Naive thymus-derived CD4-positive, alpha-beta T cell (primary cell): ENCODE data around the gene ALG6. TPM values are rescaled to one million over a fixed set of nuclear protein-coding genes. Genes with fewer than 3 reads are reported as not detected.

Source experiments
- ATAC-seq: fragments of 150-1000 bp; cut with Tn5 transposase; 2 replicates; pipeline ENCODE4 v1.10.0; 2021; ENCODE audit warnings: mild to moderate bottlenecking, moderate library complexity
- CTCF ChIA-PET: fragments of 350-600 bp; sonication (Branson Sonifier 250); formaldehyde crosslinking; loops from one replicate; lab custom pipeline; 2021; ENCODE audit warnings: antibody characterized with exemption; lab: Charles Lee
- POLR2A ChIA-PET: fragments of 350-600 bp; sonication (Branson Sonifier 250); formaldehyde crosslinking; loops from one replicate; lab custom pipeline; 2021; ENCODE audit warnings: antibody characterized with exemption, inconsistent platforms; lab: Charles Lee
- DNase-seq, 9 donors: peaks; one replicate each; pipeline versions ENCODE4 v3.0.0 to v3.0.0-alpha.2; 2020 to 2022; ENCODE audit warnings: mixed read lengths in 1 of 9
- H3K27ac ChIP-seq: one replicate; pipeline ENCODE4 v1.7.0; 2013; ENCODE audit warnings: mild to moderate bottlenecking, low read depth, low read length, moderate library complexity
- H3K27me3 ChIP-seq, 2 donors: one replicate each; pipeline ENCODE4 v1.7.0; 2013; ENCODE audit warnings: low read length in 2 of 2, mild to moderate bottlenecking in 2 of 2, moderate library complexity in 2 of 2; ENCODE audit not compliant: control insufficient read depth in 2 of 2, insufficient read depth in 2 of 2
- H3K36me3 ChIP-seq, 3 experiments: 1 replicate in 2 of 3; 2 replicates in 1 of 3; pipeline ENCODE4 v1.7.0; 2013; ENCODE audit warnings: low read length in 3 of 3, mild to moderate bottlenecking in 3 of 3, moderate library complexity in 1 of 3; ENCODE audit not compliant: insufficient read depth in 3 of 3, control insufficient read depth in 2 of 3
- H3K4me1 ChIP-seq, 2 donors: one replicate each; pipeline ENCODE4 v1.7.0; 2013; ENCODE audit warnings: low read length in 2 of 2, mild to moderate bottlenecking in 2 of 2, moderate library complexity in 1 of 2; ENCODE audit not compliant: control insufficient read depth in 2 of 2, insufficient read depth in 2 of 2
- H3K4me3 ChIP-seq: 2 replicates; pipeline ENCODE4 v1.7.0; 2013; ENCODE audit warnings: mild to moderate bottlenecking, low read length
- H3K9me3 ChIP-seq, 3 experiments: 1 replicate in 2 of 3; 2 replicates in 1 of 3; pipeline ENCODE4 v1.7.0; 2013; ENCODE audit warnings: low read length in 3 of 3; ENCODE audit not compliant: control insufficient read depth in 2 of 3
- H3K27ac Mint-ChIP-seq, 9 donors: one replicate each; pipeline ENCODE4 v1.8.0; 2020 to 2022; ENCODE audit warnings: mixed read lengths in 9 of 9, mild to moderate bottlenecking in 8 of 9, moderate library complexity in 5 of 9, inconsistent platforms in 2 of 9
- H3K27me3 Mint-ChIP-seq, 5 donors: one replicate each; pipeline ENCODE4 v1.8.0; 2021 to 2022; ENCODE audit warnings: mixed read lengths in 5 of 5, mild to moderate bottlenecking in 1 of 5
- H3K36me3 Mint-ChIP-seq, 5 donors: one replicate each; pipeline ENCODE4 v1.8.0; 2020 to 2022; ENCODE audit warnings: mixed read lengths in 5 of 5, mild to moderate bottlenecking in 3 of 5, inconsistent platforms in 1 of 5
- H3K4me1 Mint-ChIP-seq, 7 donors: one replicate each; pipeline ENCODE4 v1.8.0; 2020 to 2022; ENCODE audit warnings: mixed read lengths in 7 of 7, mild to moderate bottlenecking in 3 of 7, inconsistent platforms in 1 of 7
- H3K4me3 Mint-ChIP-seq, 10 donors: one replicate each; pipeline ENCODE4 v1.8.0; 2020 to 2022; ENCODE audit warnings: mild to moderate bottlenecking in 10 of 10, mixed read lengths in 10 of 10, moderate library complexity in 6 of 10, inconsistent platforms in 2 of 10
- H3K9me3 Mint-ChIP-seq, 11 donors: one replicate each; pipeline ENCODE4 v1.8.0; 2020 to 2022; ENCODE audit warnings: mixed read lengths in 11 of 11, mild to moderate bottlenecking in 4 of 11, inconsistent platforms in 1 of 11, moderate library complexity in 1 of 11
- intact Hi-C, 2 donors: fragments of 100-400 bp; cut with micrococcal nuclease; formaldehyde crosslinking; loops; one replicate each; pipeline ENCODE4 v1.15.1; 2023
- polyA plus RNA-seq, 2 donors: library from polyadenylated mRNA; unstranded; fragments of 300-500 nt; fragmentation: Illumina TruSeq; gene quantifications; one replicate each; pipeline ENCODE4 v1.2.3, GENCODE V29; 2021
- total RNA-seq, 6 experiments: library from RNA in 5 of 6; stranded (reverse) in 5 of 6; gene quantifications; 1 replicate in 5 of 6; 2 replicates in 1 of 6; pipeline ENCODE4 v1.2.3 and lab custom pipeline; 2021 to 2026

ALG6 gene
- total and polyA plus RNA-seq, 7 experiments from 2014 or later: 16.1 to 29.8 (median 25.1) TPM

DNA sequence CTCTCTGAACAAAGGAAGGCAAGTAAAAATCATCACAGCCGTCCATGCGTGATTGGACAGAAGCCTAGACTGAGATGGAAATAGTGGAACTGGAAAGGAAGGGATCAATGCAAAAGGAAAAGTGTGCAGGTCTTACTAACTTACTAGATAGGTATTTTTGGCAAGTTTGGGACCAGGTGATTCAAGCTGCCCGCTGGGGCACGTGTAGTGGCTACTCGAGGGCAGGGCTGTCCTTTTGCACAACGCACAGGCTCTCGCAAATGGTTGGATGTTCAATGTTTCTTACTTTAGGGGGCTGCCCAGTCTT is 566 bp upstream of the ALG6 start:
- Histone ChIP-seq H3K4me1 (peaks cover 0 to 7% of the 10 kb centered on the region in 2 donors), H3K4me3 (peak overlapping the region; percentile 95), H3K27ac (peak overlapping the region; percentile 72), H3K27me3 (no peaks in the 10 kb centered on the region), H3K36me3 (peaks cover 0 to 11% (median 4%) of the 10 kb centered on the region in 3 experiments), H3K9me3 (no peaks in the 10 kb centered on the region)
- DNase-seq (no peak), ATAC-seq (no peak)
- peaks cover 0 to 13% (median 2%) of the 10 kb centered on the region in 5 donors for H3K27me3 Mint-ChIP-seq
- H3K36me3 Mint-ChIP-seq: peaks cover 4 to 12% (median 7%) of the 10 kb centered on the region in 5 donors
- H3K27ac Mint-ChIP-seq: peak overlapping the region; percentile 48 to 86 (median 80)
- intact Hi-C loops: loop anchor here (1.0 to 2.0 kb wide), 8 partner anchors 44 to 1886 kb away; partner anchors contain the start of genes EFCAB7 (in 2 of the 2), ITGB3BP (in 2 of the 2), ATG4C (in 1 of the 2) and FOXD3 (in 1 of the 2)
- CTCF ChIA-PET: no interaction called here
- POLR2A ChIA-PET: interaction anchor here (1.3 kb wide), 1 partner anchor 226 kb away, joined by 3 read pairs; the partner anchor contains the start of gene PGM1
- peak overlapping the region; percentile 78 to 97 (median 92) for H3K4me3 Mint-ChIP-seq
- H3K9me3 Mint-ChIP-seq: peaks cover 0 to 2% (median 0%) of the 10 kb centered on the region in 11 donors
- peaks cover 22 to 44% (median 36%) of the 10 kb centered on the region in 7 donors for H3K4me1 Mint-ChIP-seq

DNA sequence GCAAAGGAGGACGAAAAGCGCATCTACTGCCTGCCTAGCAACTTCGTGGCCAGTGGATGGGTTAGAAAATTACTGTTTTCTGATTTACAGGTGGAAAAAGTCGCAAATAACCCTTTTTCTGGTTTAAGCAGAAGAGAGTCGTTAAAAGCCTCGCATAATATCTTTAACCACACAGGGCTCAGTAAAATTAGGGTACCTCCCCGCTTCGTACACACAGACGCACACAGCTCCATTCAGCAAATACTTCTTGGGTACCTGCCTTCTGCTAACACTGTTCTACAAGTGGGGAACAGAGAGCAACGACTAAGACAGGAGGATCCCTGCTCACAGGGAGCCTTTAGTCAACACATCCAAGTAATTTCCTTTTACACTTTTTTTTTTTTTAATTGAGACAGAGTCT is 704 bp downstream of the ALG6 start:
- POLR2A ChIA-PET: interaction anchor here (0.7 to 1.3 kb wide), 2 partner anchors 224 to 771 kb away, joined by 3 to 4 read pairs; partner anchors contain the start of gene PGM1
- CTCF ChIA-PET: no interaction called here
- intact Hi-C loops: loop anchor here in 1 of 2 donors (2.0 kb wide), 1 partner anchor 583 kb away; the partner anchor contains the start of gene ATG4C
- ATAC-seq: no peak
- H3K4me1 ChIP-seq: peaks cover 0 to 7% of the 10 kb centered on the region in 2 donors
- H3K9me3 ChIP-seq: no peaks in the 10 kb centered on the region
- Mint-ChIP-seq H3K4me3 (peak overlapping the region; percentile 91 to 99 (median 94)), H3K9me3 (no peaks in the 10 kb centered on the region), H3K27ac (peak overlapping the region; percentile 64 to 93 (median 82)), H3K36me3 (peaks cover 4 to 15% (median 13%) of the 10 kb centered on the region in 5 donors), H3K4me1 (peaks cover 23 to 46% (median 36%) of the 10 kb centered on the region in 7 donors), H3K27me3 (no peaks in the 10 kb centered on the region)
- peak overlapping the region; percentile 72 for H3K27ac ChIP-seq
- H3K36me3 ChIP-seq: peaks cover 0 to 13% (median 4%) of the 10 kb centered on the region in 3 experiments
- peak overlapping the region; percentile 95 for H3K4me3 ChIP-seq
- no peak for DNase-seq
- no peaks in the 10 kb centered on the region for H3K27me3 ChIP-seq

DNA sequence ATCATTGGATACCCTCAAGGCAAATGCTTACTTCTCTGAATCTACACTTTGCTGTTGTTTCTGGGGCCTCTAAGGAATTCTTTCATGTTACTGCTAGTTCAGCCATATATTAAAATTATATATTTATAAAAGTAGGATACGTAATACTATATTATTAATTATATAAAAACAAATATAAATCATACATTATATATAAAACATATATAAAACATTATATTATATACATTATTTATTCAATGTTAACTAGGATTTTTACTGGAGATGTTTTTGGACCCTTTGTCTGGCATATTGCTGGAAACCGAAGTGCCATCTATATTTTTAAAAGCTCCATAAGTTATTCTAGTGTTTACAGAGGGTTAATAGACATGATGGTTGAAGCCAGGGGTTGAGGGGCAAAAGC is 12.2 kb downstream of the ALG6 start:
- H3K27ac ChIP-seq: no peak overlapping the region
- Mint-ChIP-seq H3K36me3 (peaks cover 0 to 55% (median 45%) of the 10 kb centered on the region in 5 donors), H3K4me1 (peaks cover 14 to 50% (median 38%) of the 10 kb centered on the region in 7 donors), H3K4me3 (no peak overlapping the region), H3K9me3 (peaks cover 0 to 5% (median 0%) of the 10 kb centered on the region in 11 donors), H3K27me3 (no peaks in the 10 kb centered on the region), H3K27ac (no peak overlapping the region)
- ChIA-PET POLR2A (no interaction called here), CTCF (no interaction called here)
- peaks cover 0 to 6% (median 4%) of the 10 kb centered on the region in 3 experiments for H3K36me3 ChIP-seq
- intact Hi-C loops: no loop called here
- no peaks in the 10 kb centered on the region for H3K27me3 ChIP-seq
- H3K4me1 ChIP-seq: no peaks in the 10 kb centered on the region
- ATAC-seq (no peak), DNase-seq (no peak)
- no peaks in the 10 kb centered on the region for H3K9me3 ChIP-seq
- H3K4me3 ChIP-seq: no peak overlapping the region

DNA sequence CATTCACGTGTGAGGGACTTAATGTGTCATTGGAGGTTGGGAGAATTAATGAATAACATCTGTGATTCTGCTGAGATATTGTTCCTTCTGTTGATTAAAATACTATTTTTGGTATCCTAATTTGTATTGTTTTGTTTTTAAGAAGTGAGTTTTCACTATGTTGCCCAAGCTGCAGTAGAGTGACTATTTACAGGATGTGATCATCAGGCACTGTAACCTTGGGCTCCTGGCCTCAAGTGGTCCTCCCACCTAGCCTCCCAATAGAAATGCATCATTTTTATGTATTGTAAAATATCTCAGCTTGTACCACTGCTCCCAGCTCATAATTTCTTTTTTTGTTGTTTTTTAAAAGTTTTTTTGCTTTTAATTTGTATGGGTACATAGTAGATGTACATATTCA is 14.3 kb downstream of the ALG6 start:
- H3K36me3 Mint-ChIP-seq: peaks cover 0 to 52% (median 39%) of the 10 kb centered on the region in 5 donors
- H3K9me3 ChIP-seq: no peaks in the 10 kb centered on the region
- CTCF ChIA-PET: no interaction called here
- H3K4me3 ChIP-seq: no peak overlapping the region
- DNase-seq (no peak), ATAC-seq (no peak)
- POLR2A ChIA-PET: no interaction called here
- intact Hi-C loops: no loop called here
- no peaks in the 10 kb centered on the region for H3K36me3 ChIP-seq
- H3K4me3 Mint-ChIP-seq: no peak overlapping the region
- H3K27me3 ChIP-seq: no peaks in the 10 kb centered on the region
- peaks cover 0 to 5% (median 0%) of the 10 kb centered on the region in 11 donors for H3K9me3 Mint-ChIP-seq
- H3K27me3 Mint-ChIP-seq: no peaks in the 10 kb centered on the region
- H3K4me1 ChIP-seq: no peaks in the 10 kb centered on the region
- no peak overlapping the region for H3K27ac Mint-ChIP-seq
- H3K4me1 Mint-ChIP-seq: peaks cover 24 to 56% (median 41%) of the 10 kb centered on the region in 7 donors
- no peak overlapping the region for H3K27ac ChIP-seq

DNA sequence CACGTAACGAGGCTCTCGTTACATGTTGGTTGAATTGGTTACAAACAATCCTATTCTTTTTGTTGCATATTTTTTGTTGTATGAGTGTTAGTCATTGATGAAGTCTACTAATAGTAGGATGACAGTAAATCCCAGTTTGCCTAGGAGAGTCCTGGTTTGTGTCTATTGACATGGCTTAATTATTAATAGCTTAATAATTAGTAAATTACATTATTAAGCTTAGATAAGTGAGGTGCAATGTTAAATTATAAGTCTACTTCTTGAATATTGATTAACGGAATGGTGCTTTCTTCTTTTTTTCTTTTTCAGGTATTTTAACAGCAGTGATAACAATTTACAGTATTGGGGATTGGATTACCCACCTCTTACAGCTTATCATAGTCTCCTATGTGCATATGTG is 34.5 kb downstream of the ALG6 start:
- Mint-ChIP-seq H3K4me3 (no peak overlapping the region), H3K4me1 (peaks cover 0 to 5% (median 0%) of the 10 kb centered on the region in 7 donors), H3K27ac (no peak overlapping the region), H3K36me3 (peaks cover 0 to 64% (median 32%) of the 10 kb centered on the region in 5 donors), H3K27me3 (no peaks in the 10 kb centered on the region), H3K9me3 (no peaks in the 10 kb centered on the region)
- ChIA-PET POLR2A (no interaction called here), CTCF (no interaction called here)
- intact Hi-C loops: no loop called here
- ATAC-seq: no peak
- no peaks in the 10 kb centered on the region for H3K4me1 ChIP-seq
- no peak overlapping the region for H3K4me3 ChIP-seq
- no peaks in the 10 kb centered on the region for H3K9me3 ChIP-seq
- no peak for DNase-seq
- no peaks in the 10 kb centered on the region for H3K27me3 ChIP-seq
- H3K27ac ChIP-seq: no peak overlapping the region
- H3K36me3 ChIP-seq: peaks cover 0 to 34% (median 6%) of the 10 kb centered on the region in 3 experiments

DNA sequence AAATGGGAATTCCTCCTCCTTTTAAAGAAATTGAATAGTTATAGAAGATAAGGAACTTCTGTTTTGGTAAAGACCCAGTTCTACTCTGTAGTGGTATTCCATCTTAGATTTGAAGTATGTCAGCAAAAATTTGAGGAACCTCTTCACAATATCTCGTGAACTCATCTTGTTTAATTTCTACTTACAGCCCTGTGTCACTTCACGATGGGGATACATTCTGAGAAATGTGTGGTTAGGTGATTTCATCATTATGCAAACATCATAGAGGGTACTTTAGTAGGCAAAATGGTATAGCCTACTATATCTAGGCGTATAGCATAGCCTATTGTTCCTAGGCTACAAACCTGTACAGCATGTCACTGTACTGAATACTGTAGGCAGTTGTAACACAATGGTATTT is 36.0 kb downstream of the ALG6 start:
- ATAC-seq (peak; percentile 70), DNase-seq (no peak)
- Mint-ChIP-seq H3K4me1 (peaks cover 0 to 5% (median 0%) of the 10 kb centered on the region in 7 donors), H3K27ac (no peak overlapping the region), H3K27me3 (no peaks in the 10 kb centered on the region), H3K4me3 (no peak overlapping the region), H3K36me3 (peaks cover 0 to 65% (median 42%) of the 10 kb centered on the region in 5 donors), H3K9me3 (no peaks in the 10 kb centered on the region)
- POLR2A ChIA-PET: no interaction called here
- Histone ChIP-seq H3K4me3 (no peak overlapping the region), H3K4me1 (no peaks in the 10 kb centered on the region), H3K9me3 (no peaks in the 10 kb centered on the region), H3K36me3 (peaks cover 0 to 28% (median 6%) of the 10 kb centered on the region in 3 experiments), H3K27ac (no peak overlapping the region), H3K27me3 (no peaks in the 10 kb centered on the region)
- intact Hi-C loops: no loop called here
- CTCF ChIA-PET: no interaction called here
